Activated CD4-positive, alpha-beta T cell treated with anti-CD3 and anti-CD28 coated beads for 24 hours (primary cell): Measurements from ENCODE around the gene SYTL4.

Source experiments
- DNase-seq, 2 donors: peaks; one replicate each; pipeline ENCODE4 v3.0.0-alpha.2; 2020; ENCODE audit warnings: low read depth in 2 of 2

The SYTL4 gene

GRCh38 chrX:100648458-100649417 lies 83.2 kb downstream of the SYTL4 start:
- no peak for DNase-seq

- no peak for DNase-seq
These were observed 84.2 kb downstream of the SYTL4 start for GRCh38 chrX:100647739-100648138.

- DNase-seq: no peak
These were observed 84.8 kb downstream of the SYTL4 start for GRCh38 chrX:100647095-100647494.

DNA sequence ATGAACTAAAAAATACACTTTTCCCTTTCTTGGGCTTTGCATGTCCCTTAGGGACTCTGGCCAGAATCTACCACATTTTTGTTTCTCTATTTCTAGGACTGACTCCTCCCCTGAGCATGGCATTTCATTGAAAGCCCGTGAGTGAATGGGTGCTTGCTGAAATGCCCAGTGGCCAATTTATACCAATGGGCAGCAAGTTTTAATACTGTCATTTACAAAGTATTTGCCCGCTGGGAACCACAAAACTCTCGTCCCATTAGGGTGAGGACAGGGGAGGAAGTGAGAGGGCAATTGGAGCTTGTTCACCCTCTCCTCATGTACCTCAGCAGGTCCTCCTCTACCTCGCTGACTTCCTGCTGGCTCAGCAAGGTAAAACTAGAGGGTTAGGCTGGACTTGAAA lies 86.8 kb downstream of the SYTL4 start:
- DNase-seq: no peak

GRCh38 chrX:100643956-100644860 lies 87.7 kb downstream of the SYTL4 start, which contains the start of gene SRPX2:
SRPX2 (plus strand) TSS chrX:100644199; CDS start chrX:100646323, 2,124 bp downstream.
- no peak for DNase-seq

DNA sequence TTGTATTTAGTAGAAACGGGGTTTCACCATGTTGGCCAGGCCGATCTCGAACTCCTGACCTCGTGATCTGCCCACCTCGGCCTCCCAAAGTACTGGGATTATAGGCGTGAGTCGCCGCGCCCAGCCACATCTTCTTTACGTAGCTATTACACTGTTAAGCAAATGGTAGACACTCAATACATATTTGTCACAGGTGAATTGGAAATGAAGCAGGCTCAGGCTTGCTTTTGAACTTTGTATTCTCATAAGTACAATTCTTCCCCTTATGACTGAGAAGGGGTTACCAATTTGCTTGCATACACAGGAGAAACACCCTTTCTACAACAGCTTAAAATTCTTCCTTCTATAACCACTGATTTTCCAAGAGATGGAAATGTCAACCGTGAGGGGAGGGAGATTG lies 88.7 kb downstream of the SYTL4 start:
- no peak for DNase-seq

- no peak for DNase-seq
These were observed 89.6 kb downstream of the SYTL4 start for GRCh38 chrX:100642290-100642689.

DNA sequence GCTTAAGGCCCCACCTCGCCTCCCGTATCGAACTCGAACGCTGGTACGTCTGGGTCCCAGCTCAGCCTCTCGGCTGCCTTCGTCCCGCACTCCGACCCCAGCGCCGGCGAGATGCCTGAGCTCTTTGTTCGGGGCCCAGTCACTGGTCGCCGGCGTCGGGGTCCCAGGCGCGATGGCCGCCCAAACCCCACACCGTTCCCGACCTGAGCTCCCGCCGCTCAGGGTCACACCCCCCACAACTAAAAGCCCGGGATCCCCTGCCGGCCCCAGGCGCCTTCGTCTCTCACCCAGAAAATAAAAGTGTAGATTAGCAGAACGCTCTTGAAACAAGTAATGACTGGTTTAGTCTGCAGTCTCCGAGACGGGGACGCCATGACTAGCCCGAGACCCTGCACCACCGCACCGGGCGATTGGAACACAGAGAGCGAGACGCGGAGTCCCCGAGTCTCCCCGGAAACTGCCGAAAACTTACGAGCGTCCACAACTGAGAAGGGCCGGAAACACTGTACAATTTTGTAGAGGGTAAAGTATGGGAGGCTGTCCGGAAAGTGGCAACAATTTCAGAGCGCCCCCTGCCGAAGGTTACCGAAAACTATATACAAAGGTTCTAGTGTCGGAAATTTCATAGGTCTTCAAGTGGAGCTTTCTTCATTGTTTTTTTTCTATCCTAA lies 95.5 kb downstream of the SYTL4 start, which contains the start of gene TSPAN6:
TSPAN6 (minus strand) TSS at position 486 of the 671 bp plus-strand sequence; CDS start at position 374, 112 bp downstream.
- DNase-seq: peak; percentile 69 to 70

DNA sequence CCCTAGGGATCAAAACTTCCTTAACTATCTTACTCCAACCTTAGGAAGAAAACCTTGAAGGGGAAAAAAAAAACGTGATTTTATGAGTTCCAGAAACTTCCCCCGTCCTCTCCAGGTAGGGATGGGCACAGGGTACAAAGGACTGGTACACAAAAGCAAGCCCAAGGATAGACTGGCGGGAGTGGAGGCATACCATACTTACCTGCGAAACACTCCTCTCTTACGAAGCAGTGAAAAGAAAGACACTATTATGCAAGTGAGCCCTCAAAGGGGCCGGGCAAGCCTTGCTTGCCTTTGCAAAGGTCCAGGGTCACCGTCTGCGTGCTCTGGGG lies 96.0 kb downstream of the SYTL4 start:
- DNase-seq: no peak

- no peak for DNase-seq
These were observed 96.9 kb downstream of the SYTL4 start for GRCh38 chrX:100635040-100635439.

DNA sequence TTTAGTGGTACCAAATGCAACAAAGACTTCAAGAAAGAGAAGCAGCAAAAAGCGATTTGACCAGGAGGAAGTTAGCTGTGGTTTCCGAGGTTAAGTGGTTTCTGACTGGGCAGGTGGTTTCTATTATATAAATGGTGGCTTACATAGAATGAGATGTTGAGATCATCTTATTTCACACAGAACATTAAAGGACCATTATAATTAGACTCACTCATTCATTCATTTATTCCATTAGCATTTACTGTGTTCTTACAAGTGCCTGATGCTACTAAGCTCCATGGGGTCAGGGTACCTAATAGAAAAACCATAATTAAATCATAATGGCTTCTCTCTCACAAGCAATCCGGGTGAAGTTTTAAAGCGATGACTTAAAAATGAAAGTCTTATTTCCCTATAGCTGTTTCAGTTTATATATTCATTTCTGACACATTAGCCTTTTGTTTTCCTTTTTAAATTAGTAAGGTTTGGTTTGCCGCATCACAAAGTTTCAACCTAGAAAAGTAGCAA lies 105.9 kb downstream of the SYTL4 start:
- no peak for DNase-seq
